GM23338 (cell line): Measurements from ENCODE around the gene THSD1.

Experiments used
- CREB1 ChIP-seq: fragments of 250-450 bp; sonication (Bioruptor Pico); IDR thresholded peaks from 2 replicates; pipeline ENCODE4 v1.5.0; 2020; ENCODE audit warnings: low read depth, mild to moderate bottlenecking, moderate library complexity
- EZH2 ChIP-seq: fragments of 200-600 bp; sonication (generic); IDR thresholded peaks from one replicate; pipeline ENCODE4 v1.8.0; 2017; ENCODE audit warnings: antibody characterized with exemption, mild to moderate bottlenecking, low read depth; ENCODE audit not compliant: unreplicated experiment
- EZH2phosphoT487 ChIP-seq: fragments of 200-600 bp; sonication (generic); IDR thresholded peaks from one replicate; pipeline ENCODE4 v1.8.1; 2018; ENCODE audit warnings: antibody characterized with exemption; ENCODE audit not compliant: unreplicated experiment
- JUNB ChIP-seq: IDR thresholded peaks from one replicate; pipeline ENCODE4 v1.6.1; 2016; ENCODE audit warnings: antibody characterized with exemption; ENCODE audit not compliant: unreplicated experiment
- POLR2AphosphoS5 ChIP-seq: IDR thresholded peaks from 2 replicates; pipeline ENCODE4 v1.6.1; 2016; ENCODE audit warnings: antibody characterized with exemption, low read depth
- REST ChIP-seq: IDR thresholded peaks from one replicate; pipeline ENCODE4 v1.6.1; 2018; ENCODE audit warnings: antibody characterized with exemption; ENCODE audit not compliant: unreplicated experiment
- ZNF114 ChIP-seq: fragments of 250-450 bp; sonication (Bioruptor Pico); IDR thresholded peaks from 2 replicates; pipeline ENCODE4 v1.5.0; 2020; ENCODE audit warnings: mild to moderate bottlenecking, moderate library complexity
- TF ChIP-seq, protein P1 (sequence below), 2 experiments: fragments of 200-600 bp in 1 of 2; sonication (generic) in 1 of 2; conservative IDR thresholded peaks; 2 replicates each; pipeline versions ENCODE4 v1.5.1 to v1.6.1; 2016 to 2017; ENCODE audit warnings: antibody characterized with exemption in 2 of 2, low read depth in 2 of 2, mild to moderate bottlenecking in 2 of 2, moderate library complexity in 1 of 2

- TF ChIP-seq, protein P1, sequence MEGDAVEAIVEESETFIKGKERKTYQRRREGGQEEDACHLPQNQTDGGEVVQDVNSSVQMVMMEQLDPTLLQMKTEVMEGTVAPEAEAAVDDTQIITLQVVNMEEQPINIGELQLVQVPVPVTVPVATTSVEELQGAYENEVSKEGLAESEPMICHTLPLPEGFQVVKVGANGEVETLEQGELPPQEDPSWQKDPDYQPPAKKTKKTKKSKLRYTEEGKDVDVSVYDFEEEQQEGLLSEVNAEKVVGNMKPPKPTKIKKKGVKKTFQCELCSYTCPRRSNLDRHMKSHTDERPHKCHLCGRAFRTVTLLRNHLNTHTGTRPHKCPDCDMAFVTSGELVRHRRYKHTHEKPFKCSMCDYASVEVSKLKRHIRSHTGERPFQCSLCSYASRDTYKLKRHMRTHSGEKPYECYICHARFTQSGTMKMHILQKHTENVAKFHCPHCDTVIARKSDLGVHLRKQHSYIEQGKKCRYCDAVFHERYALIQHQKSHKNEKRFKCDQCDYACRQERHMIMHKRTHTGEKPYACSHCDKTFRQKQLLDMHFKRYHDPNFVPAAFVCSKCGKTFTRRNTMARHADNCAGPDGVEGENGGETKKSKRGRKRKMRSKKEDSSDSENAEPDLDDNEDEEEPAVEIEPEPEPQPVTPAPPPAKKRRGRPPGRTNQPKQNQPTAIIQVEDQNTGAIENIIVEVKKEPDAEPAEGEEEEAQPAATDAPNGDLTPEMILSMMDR (conservative IDR thresholded peaks at IDR 0.05; ENCODE audit: low read depth in 2 of 2) = no peak
- TF ChIP-seq POLR2AphosphoS5 (no peak), EZH2 (no peak), REST (no peak), JUNB (no peak), CREB1 (no peak), ZNF114 (CRISPR knock-in tag) (no peak), EZH2phosphoT487 (no peak)
Measured at GRCh38 chr13:52377898-52378297, 28.1 kb downstream of the THSD1 start.
